Upper lobe of right lung (tissue), 1 donor: ENCODE measurements around the gene GLYR1. TPM values are rescaled to one million over a fixed set of nuclear protein-coding genes. Genes with fewer than 3 reads are reported as not detected.

Experiments
- ATAC-seq: fragments of 200-7000 bp; cut with Tn5 transposase; one replicate; pipeline ENCODE4 v1.9.1; 2020; ENCODE audit warnings: mild to moderate bottlenecking, moderate library complexity
- DNase-seq: peaks from one replicate; pipeline ENCODE4 v3.0.0-alpha.2; 2020
- H3K27ac ChIP-seq: fragments of 200-600 bp; one replicate; pipeline ENCODE4 v1.8.0; 2022
- H3K27me3 ChIP-seq: fragments of 200-600 bp; one replicate; pipeline ENCODE4 v1.8.0; 2022; ENCODE audit warnings: mild to moderate bottlenecking
- H3K36me3 ChIP-seq: fragments of 200-600 bp; one replicate; pipeline ENCODE4 v1.8.0; 2022
- H3K4me1 ChIP-seq: fragments of 200-600 bp; one replicate; pipeline ENCODE4 v1.8.0; 2022
- H3K4me3 ChIP-seq: fragments of 200-600 bp; one replicate; pipeline ENCODE4 v1.8.0; 2022; ENCODE audit warnings: mild to moderate bottlenecking
- H3K9me3 ChIP-seq: fragments of 200-600 bp; one replicate; pipeline ENCODE4 v1.8.0; 2022
- CTCF ChIP-seq: fragments of 200-600 bp; IDR thresholded peaks from one replicate; pipeline ENCODE4 v1.8.0; 2022; ENCODE audit warnings: antibody characterized with exemption
- intact Hi-C: fragments of 100-400 bp; cut with DNase I; formaldehyde crosslinking; loops from one replicate; pipeline ENCODE4 v1.11.0; 2022
- total RNA-seq: library from RNA; stranded (reverse); fragmentation: NEBNext Ultra II Directional; extraction: Animal tissue kit (Norgen Biotek cat#: 25700); gene quantifications from one replicate; pipeline ENCODE4 v1.2.1, GENCODE V29; 2021
- donor health status: DM: no; HTN: yes; CAD: no; lungs with severe emphysema.

GLYR1 gene
- total RNA-seq, 1 donor from 2014 or later: 85.7 TPM

- no peak overlapping the region for H3K4me3 ChIP-seq
- intact Hi-C loops: no loop called here
- H3K4me1 ChIP-seq: no peaks in the 10 kb centered on the region
- H3K27ac ChIP-seq: no peak overlapping the region
- no peaks in the 10 kb centered on the region for H3K9me3 ChIP-seq
- no peak for TF ChIP-seq CTCF
- H3K27me3 ChIP-seq: no peaks in the 10 kb centered on the region
- DNase-seq: no peak
- H3K36me3 ChIP-seq: peaks cover 56% of the 10 kb centered on the region
- no peak for ATAC-seq
Measured at GRCh38 chr16:4892361-4893102, 45.4 kb upstream of the GLYR1 start.

- H3K36me3 ChIP-seq: peaks cover 61% of the 10 kb centered on the region
- no peak for TF ChIP-seq CTCF
- intact Hi-C loops: no loop called here
Measured at GRCh38 chr16:4891886-4892216, 44.8 kb upstream of the GLYR1 start.

GRCh38 chr16:4891097-4891885 lies 44.2 kb upstream of the GLYR1 start:
- intact Hi-C loops: no loop called here
- peaks cover 66% of the 10 kb centered on the region for H3K36me3 ChIP-seq

More at GRCh38 chr16:4891886-4892216, 44.8 kb upstream of the GLYR1 start:
- Histone ChIP-seq H3K9me3 (no peaks in the 10 kb centered on the region), H3K4me1 (no peaks in the 10 kb centered on the region), H3K4me3 (no peak overlapping the region), H3K27me3 (no peaks in the 10 kb centered on the region), H3K27ac (no peak overlapping the region)
- ATAC-seq (no peak), DNase-seq (no peak)

DNA sequence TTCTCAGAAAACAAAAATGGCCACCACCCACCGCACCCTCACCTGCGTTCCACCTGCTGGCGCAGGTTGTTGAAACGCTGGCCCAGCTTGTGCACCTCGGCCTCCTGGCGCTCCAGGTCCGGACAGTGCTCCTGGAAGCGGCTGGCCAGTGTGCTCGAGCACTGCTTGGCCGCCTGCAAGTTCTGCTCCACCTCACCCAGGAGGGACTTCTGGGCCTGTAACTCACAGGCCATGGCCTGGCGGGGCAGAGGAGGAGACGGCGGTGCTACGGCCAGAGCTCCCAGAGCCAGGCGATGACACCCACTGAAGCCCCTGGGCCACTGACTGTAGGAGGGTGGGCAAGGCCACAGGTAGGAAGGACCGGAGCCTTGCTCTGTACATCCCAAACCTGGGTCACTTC lies 43.6 kb upstream of the GLYR1 start:
- H3K36me3 ChIP-seq: peaks cover 72% of the 10 kb centered on the region

More at GRCh38 chr16:4891097-4891885, 44.2 kb upstream of the GLYR1 start:
- Histone ChIP-seq H3K4me3 (no peak overlapping the region), H3K4me1 (no peaks in the 10 kb centered on the region), H3K9me3 (no peaks in the 10 kb centered on the region), H3K27ac (no peak overlapping the region), H3K27me3 (no peaks in the 10 kb centered on the region)
- no peak for TF ChIP-seq CTCF
- no peak for ATAC-seq
- no peak for DNase-seq

GRCh38 chr16:4890026-4890425 lies 42.9 kb upstream of the GLYR1 start:
- Histone ChIP-seq H3K27ac (no peak overlapping the region), H3K4me1 (no peaks in the 10 kb centered on the region), H3K27me3 (no peaks in the 10 kb centered on the region), H3K36me3 (peaks cover 75% of the 10 kb centered on the region), H3K4me3 (no peak overlapping the region), H3K9me3 (no peaks in the 10 kb centered on the region)
- TF ChIP-seq CTCF: no peak
- intact Hi-C loops: no loop called here
- ATAC-seq (no peak), DNase-seq (no peak)

More for the DNA sequence above, 43.6 kb upstream of the GLYR1 start:
- H3K27ac ChIP-seq: no peak overlapping the region
- intact Hi-C loops: no loop called here
- H3K4me1 ChIP-seq: no peaks in the 10 kb centered on the region
- DNase-seq (no peak), ATAC-seq (no peak)
- TF ChIP-seq CTCF: no peak
- no peaks in the 10 kb centered on the region for H3K9me3 ChIP-seq
- no peaks in the 10 kb centered on the region for H3K27me3 ChIP-seq
- H3K4me3 ChIP-seq: no peak overlapping the region
